ENCODE measurements around the gene RING1.
A peak's percentile ranks its signal among the peaks of the same experiment; 100 is the strongest.

RING1 gene

GRCh38 chr6:33192105-33192646 lies 16.1 kb upstream of the RING1 start, which contains the start of gene COL11A2:
Gene COL11A2 (minus strand): TSS chr6:33192467. CDS start chr6:33192240, 227 bp downstream.
- no peak within 1 kb of the TSS for H2AFZ ChIP-seq (ENCODE audit: low read length)

GRCh38 chr6:33192671-33193602 lies 15.4 kb upstream of the RING1 start:
- no peaks in the 10 kb centered on the region for H3F3A ChIP-seq (ENCODE audit: insufficient read depth, low read length)
- peak overlapping the region; percentile 36 for H3K4me3 ChIP-seq (ENCODE audit: low read depth, low read length, poor library complexity, severe bottlenecking)
- H3K79me2 ChIP-seq (ENCODE audit: insufficient read depth, low read length): no peaks in the 10 kb centered on the region
- peaks cover 35% of the 10 kb centered on the region for H3K36me3 ChIP-seq (ENCODE audit: insufficient read depth, low read length)
- H2AFZ ChIP-seq (ENCODE audit: low read length): no peak overlapping the region
- no peaks in the 10 kb centered on the region for H3K9me3 ChIP-seq (ENCODE audit: low read length)
- peaks cover 13% of the 10 kb centered on the region; the same call in 1 of the 2 replicates for H3K27me3 ChIP-seq (ENCODE audit: insufficient read depth, low read length)
- H3K4me1 ChIP-seq (ENCODE audit: insufficient read depth, low read length, severe bottlenecking): peaks cover 14% of the 10 kb centered on the region
- H3K4me2 ChIP-seq (ENCODE audit: low read length): peak overlapping the region; percentile 47; the same call in 1 of the 2 replicates
- no peak overlapping the region for H3K27ac ChIP-seq (ENCODE audit: low read depth, low read length, poor library complexity, severe bottlenecking)
- H3K9me2 ChIP-seq (ENCODE audit: low read depth, low read length): no peaks in the 10 kb centered on the region
- TF ChIP-seq, protein P1, sequence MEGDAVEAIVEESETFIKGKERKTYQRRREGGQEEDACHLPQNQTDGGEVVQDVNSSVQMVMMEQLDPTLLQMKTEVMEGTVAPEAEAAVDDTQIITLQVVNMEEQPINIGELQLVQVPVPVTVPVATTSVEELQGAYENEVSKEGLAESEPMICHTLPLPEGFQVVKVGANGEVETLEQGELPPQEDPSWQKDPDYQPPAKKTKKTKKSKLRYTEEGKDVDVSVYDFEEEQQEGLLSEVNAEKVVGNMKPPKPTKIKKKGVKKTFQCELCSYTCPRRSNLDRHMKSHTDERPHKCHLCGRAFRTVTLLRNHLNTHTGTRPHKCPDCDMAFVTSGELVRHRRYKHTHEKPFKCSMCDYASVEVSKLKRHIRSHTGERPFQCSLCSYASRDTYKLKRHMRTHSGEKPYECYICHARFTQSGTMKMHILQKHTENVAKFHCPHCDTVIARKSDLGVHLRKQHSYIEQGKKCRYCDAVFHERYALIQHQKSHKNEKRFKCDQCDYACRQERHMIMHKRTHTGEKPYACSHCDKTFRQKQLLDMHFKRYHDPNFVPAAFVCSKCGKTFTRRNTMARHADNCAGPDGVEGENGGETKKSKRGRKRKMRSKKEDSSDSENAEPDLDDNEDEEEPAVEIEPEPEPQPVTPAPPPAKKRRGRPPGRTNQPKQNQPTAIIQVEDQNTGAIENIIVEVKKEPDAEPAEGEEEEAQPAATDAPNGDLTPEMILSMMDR (IDR thresholded peaks at IDR 0.05; ENCODE audit: low read length): no peak
- TF ChIP-seq EZH2 (IDR thresholded peaks at IDR 0.05; ENCODE audit: borderline replicate concordance, low read length): no peak
- no peaks in the 10 kb centered on the region for H4K20me1 ChIP-seq (ENCODE audit: insufficient read depth, low read length)
- no peak overlapping the region for H3K9ac ChIP-seq (ENCODE audit: low read length)

More at GRCh38 chr6:33192105-33192646, 16.1 kb upstream of the RING1 start, which contains the start of gene COL11A2:
- peak within 1 kb of the TSS; percentile 36 for H3K4me3 ChIP-seq (ENCODE audit: low read depth, low read length, poor library complexity, severe bottlenecking)
- H3K27ac ChIP-seq (ENCODE audit: low read depth, low read length, poor library complexity, severe bottlenecking): no peak within 1 kb of the TSS
- no peaks in the 10 kb centered on the region for H4K20me1 ChIP-seq (ENCODE audit: insufficient read depth, low read length)
- no peaks in the 10 kb centered on the region for H3K79me2 ChIP-seq (ENCODE audit: insufficient read depth, low read length)
- peaks cover 33% of the 10 kb centered on the region for H3K36me3 ChIP-seq (ENCODE audit: insufficient read depth, low read length)
- TF ChIP-seq, protein P1 (IDR thresholded peaks at IDR 0.05; ENCODE audit: low read length): no peak
- no peak for TF ChIP-seq EZH2 (IDR thresholded peaks at IDR 0.05; ENCODE audit: borderline replicate concordance, low read length)
- no peaks in the 10 kb centered on the region for H3K9me2 ChIP-seq (ENCODE audit: low read depth, low read length)
- peaks cover 10% of the 10 kb centered on the region for H3K4me1 ChIP-seq (ENCODE audit: insufficient read depth, low read length, severe bottlenecking)
- H3K27me3 ChIP-seq (ENCODE audit: insufficient read depth, low read length): peaks cover 13% of the 10 kb centered on the region; the same call in 1 of the 2 replicates
- H3K9ac ChIP-seq (ENCODE audit: low read length): no peak within 1 kb of the TSS
- no peaks in the 10 kb centered on the region for H3F3A ChIP-seq (ENCODE audit: insufficient read depth, low read length)
- peak within 1 kb of the TSS; percentile 47; the same call in 1 of the 2 replicates for H3K4me2 ChIP-seq (ENCODE audit: low read length)
- H3K9me3 ChIP-seq (ENCODE audit: low read length): no peaks in the 10 kb centered on the region

DNA sequence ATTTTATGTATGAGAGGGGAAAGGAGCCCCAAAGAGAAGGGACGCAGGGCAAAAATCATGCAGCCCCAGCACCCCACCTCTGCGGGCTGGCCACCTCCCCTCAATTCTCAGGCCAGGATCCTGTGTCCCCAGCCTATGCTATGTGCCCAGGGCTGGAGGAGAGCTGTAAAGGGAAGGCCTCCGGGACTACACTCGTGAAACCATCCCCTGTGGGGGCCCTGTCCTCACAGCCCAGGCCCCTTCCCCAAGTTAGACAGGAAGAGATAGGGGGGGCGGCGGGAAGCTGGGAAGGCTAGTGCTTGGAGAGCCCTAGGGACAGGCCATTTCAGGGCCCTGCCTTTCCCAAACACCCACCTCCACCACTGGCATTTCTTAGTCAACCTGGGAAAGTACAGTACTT lies 14.7 kb upstream of the RING1 start:
- H3K79me2 ChIP-seq (ENCODE audit: insufficient read depth, low read length): no peaks in the 10 kb centered on the region
- H3F3A ChIP-seq (ENCODE audit: insufficient read depth, low read length): no peaks in the 10 kb centered on the region
- H3K9me3 ChIP-seq (ENCODE audit: low read length): no peaks in the 10 kb centered on the region
- no peak overlapping the region for H3K4me2 ChIP-seq (ENCODE audit: low read length)
- TF ChIP-seq EZH2 (IDR thresholded peaks at IDR 0.05; ENCODE audit: borderline replicate concordance, low read length): no peak
- TF ChIP-seq, protein P1 (IDR thresholded peaks at IDR 0.05; ENCODE audit: low read length): no peak
- H4K20me1 ChIP-seq (ENCODE audit: insufficient read depth, low read length): no peaks in the 10 kb centered on the region
- H3K4me3 ChIP-seq (ENCODE audit: low read depth, low read length, poor library complexity, severe bottlenecking): no peak overlapping the region
- H3K4me1 ChIP-seq (ENCODE audit: insufficient read depth, low read length, severe bottlenecking): peaks cover 21% of the 10 kb centered on the region
- no peaks in the 10 kb centered on the region for H3K9me2 ChIP-seq (ENCODE audit: low read depth, low read length)
- no peak overlapping the region for H3K27ac ChIP-seq (ENCODE audit: low read depth, low read length, poor library complexity, severe bottlenecking)
- H3K36me3 ChIP-seq (ENCODE audit: insufficient read depth, low read length): peaks cover 35% of the 10 kb centered on the region
- no peak overlapping the region for H3K9ac ChIP-seq (ENCODE audit: low read length)
- peaks cover 13% of the 10 kb centered on the region; the same call in 1 of the 2 replicates for H3K27me3 ChIP-seq (ENCODE audit: insufficient read depth, low read length)
- H2AFZ ChIP-seq (ENCODE audit: low read length): no peak overlapping the region
